Tibial nerve (tissue), 3 donors: ENCODE data around the gene GDA.

Experiments
- CTCF ChIP-seq, 5 experiments: fragments of 200-600 bp in 3 of 5; fragments of 450-650 bp in 2 of 5; sonication (generic) in 3 of 5; IDR thresholded peaks; one replicate each; pipeline ENCODE4 v1.5.1; 2016 to 2019; ENCODE audit warnings: antibody characterized with exemption in 5 of 5, mild to moderate bottlenecking in 3 of 5, moderate library complexity in 2 of 5
- POLR2A ChIP-seq, 2 donors: fragments of 450-650 bp; IDR thresholded peaks; one replicate each; pipeline ENCODE4 v1.6.1; 2017; ENCODE audit warnings: antibody characterized with exemption in 2 of 2, mild to moderate bottlenecking in 2 of 2, moderate library complexity in 2 of 2

- TF ChIP-seq CTCF (IDR thresholded peaks at IDR 0.05), result no peak
- TF ChIP-seq POLR2A (IDR thresholded peaks at IDR 0.05), result no peak
Measured at GRCh38 chr9:72154468-72155285, 5.4 kb downstream of the GDA start.
